OCI-LY7 (cell line): ENCODE results near the gene OXCT1.

Experiments
- EZH2phosphoT487 ChIP-seq: fragments of 200-600 bp; sonication (generic); IDR thresholded peaks from 2 replicates; pipeline ENCODE4 v1.6.1; 2018; ENCODE audit warnings: low read depth, borderline replicate concordance, mild to moderate bottlenecking, mixed run types, antibody characterized with exemption, low read length, moderate library complexity, mixed read lengths
- TF ChIP-seq, protein P1 (sequence below): fragments of 200-600 bp; sonication (generic); conservative IDR thresholded peaks from 2 replicates; pipeline ENCODE4 v1.5.1; 2014; ENCODE audit warnings: mild to moderate bottlenecking, antibody characterized with exemption, low read length, moderate library complexity, mixed read lengths

DNA sequence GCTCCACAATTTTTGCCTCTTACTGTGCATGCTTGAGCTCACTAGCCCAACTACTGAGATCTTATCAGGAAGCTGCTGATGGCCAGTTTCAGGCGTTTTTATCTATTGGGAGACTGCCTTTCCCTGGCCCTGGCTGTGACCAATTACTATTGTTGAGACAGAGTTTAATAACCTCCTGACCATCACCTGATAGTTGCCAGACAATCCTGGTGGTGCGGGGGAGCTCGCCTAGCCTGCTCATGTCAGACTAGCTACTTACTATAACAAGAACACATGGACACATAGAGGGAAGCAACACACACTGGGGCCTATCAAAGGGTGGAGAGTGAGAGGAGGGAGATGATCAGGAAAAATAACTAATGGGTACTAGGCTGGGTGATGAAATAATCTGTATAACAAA lies 13.0 kb upstream of the OXCT1 start:
- TF ChIP-seq, protein P1, sequence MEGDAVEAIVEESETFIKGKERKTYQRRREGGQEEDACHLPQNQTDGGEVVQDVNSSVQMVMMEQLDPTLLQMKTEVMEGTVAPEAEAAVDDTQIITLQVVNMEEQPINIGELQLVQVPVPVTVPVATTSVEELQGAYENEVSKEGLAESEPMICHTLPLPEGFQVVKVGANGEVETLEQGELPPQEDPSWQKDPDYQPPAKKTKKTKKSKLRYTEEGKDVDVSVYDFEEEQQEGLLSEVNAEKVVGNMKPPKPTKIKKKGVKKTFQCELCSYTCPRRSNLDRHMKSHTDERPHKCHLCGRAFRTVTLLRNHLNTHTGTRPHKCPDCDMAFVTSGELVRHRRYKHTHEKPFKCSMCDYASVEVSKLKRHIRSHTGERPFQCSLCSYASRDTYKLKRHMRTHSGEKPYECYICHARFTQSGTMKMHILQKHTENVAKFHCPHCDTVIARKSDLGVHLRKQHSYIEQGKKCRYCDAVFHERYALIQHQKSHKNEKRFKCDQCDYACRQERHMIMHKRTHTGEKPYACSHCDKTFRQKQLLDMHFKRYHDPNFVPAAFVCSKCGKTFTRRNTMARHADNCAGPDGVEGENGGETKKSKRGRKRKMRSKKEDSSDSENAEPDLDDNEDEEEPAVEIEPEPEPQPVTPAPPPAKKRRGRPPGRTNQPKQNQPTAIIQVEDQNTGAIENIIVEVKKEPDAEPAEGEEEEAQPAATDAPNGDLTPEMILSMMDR, result no peak
- no peak for TF ChIP-seq EZH2phosphoT487
